Measurements from ENCODE around the gene CIB4.

The CIB4 gene

GRCh38 chr2:26585966-26586365, 55.2 kb downstream of the CIB4 start:
- no peak for TF ChIP-seq GATA2 (IDR thresholded peaks at IDR 0.05; ENCODE audit: low read depth, low read length)
- no peak for TF ChIP-seq GATA3 (IDR thresholded peaks at IDR 0.05; ENCODE audit: low read depth, low read length)

- TF ChIP-seq GATA2 (IDR thresholded peaks at IDR 0.05; ENCODE audit: low read depth, low read length), result no peak
- no peak for TF ChIP-seq GATA3 (IDR thresholded peaks at IDR 0.05; ENCODE audit: low read depth, low read length)
Observed at GRCh38 chr2:26585100-26585499, 56.1 kb downstream of the CIB4 start.

GRCh38 chr2:26584656-26585055, 56.5 kb downstream of the CIB4 start:
- no peak for TF ChIP-seq GATA3 (IDR thresholded peaks at IDR 0.05; ENCODE audit: low read depth, low read length)

- TF ChIP-seq GATA2 (IDR thresholded peaks at IDR 0.05; ENCODE audit: low read depth, low read length), result no peak
- no peak for TF ChIP-seq GATA3 (IDR thresholded peaks at IDR 0.05; ENCODE audit: low read depth, low read length)
Observed at GRCh38 chr2:26584191-26584590, 57.0 kb downstream of the CIB4 start.

GRCh38 chr2:26583381-26583911, 57.7 kb downstream of the CIB4 start:
- TF ChIP-seq GATA3 (IDR thresholded peaks at IDR 0.05; ENCODE audit: low read depth, low read length) (no peak), GATA2 (IDR thresholded peaks at IDR 0.05; ENCODE audit: low read depth, low read length) (no peak)

GRCh38 chr2:26582890-26583289, 58.3 kb downstream of the CIB4 start:
- no peak for TF ChIP-seq GATA3 (IDR thresholded peaks at IDR 0.05; ENCODE audit: low read depth, low read length)
- TF ChIP-seq GATA2 (IDR thresholded peaks at IDR 0.05; ENCODE audit: low read depth, low read length), result no peak

GRCh38 chr2:26581991-26582842, 58.9 kb downstream of the CIB4 start:
- TF ChIP-seq GATA2 (IDR thresholded peaks at IDR 0.05; ENCODE audit: low read depth, low read length), result no peak
- TF ChIP-seq GATA3 (IDR thresholded peaks at IDR 0.05; ENCODE audit: low read depth, low read length), result no peak

- no peak for TF ChIP-seq GATA3 (IDR thresholded peaks at IDR 0.05; ENCODE audit: low read depth, low read length)
- TF ChIP-seq GATA2 (IDR thresholded peaks at IDR 0.05; ENCODE audit: low read depth, low read length), result no peak
Observed at GRCh38 chr2:26581266-26581990, 59.7 kb downstream of the CIB4 start.

- no peak for TF ChIP-seq GATA2 (IDR thresholded peaks at IDR 0.05; ENCODE audit: low read depth, low read length)
- no peak for TF ChIP-seq GATA3 (IDR thresholded peaks at IDR 0.05; ENCODE audit: low read depth, low read length)
Observed at GRCh38 chr2:26580751-26581150, 60.4 kb downstream of the CIB4 start.

GRCh38 chr2:26580151-26580550, 61.0 kb downstream of the CIB4 start:
- TF ChIP-seq GATA2 (IDR thresholded peaks at IDR 0.05; ENCODE audit: low read depth, low read length), result no peak
- no peak for TF ChIP-seq GATA3 (IDR thresholded peaks at IDR 0.05; ENCODE audit: low read depth, low read length)

GRCh38 chr2:26579723-26580040, 61.5 kb downstream of the CIB4 start:
- no peak for TF ChIP-seq GATA3 (IDR thresholded peaks at IDR 0.05; ENCODE audit: low read depth, low read length)
- no peak for TF ChIP-seq GATA2 (IDR thresholded peaks at IDR 0.05; ENCODE audit: low read depth, low read length)

- no peak for TF ChIP-seq GATA3 (IDR thresholded peaks at IDR 0.05; ENCODE audit: low read depth, low read length)
- no peak for TF ChIP-seq GATA2 (IDR thresholded peaks at IDR 0.05; ENCODE audit: low read depth, low read length)
Observed at GRCh38 chr2:26579025-26579722, 62.0 kb downstream of the CIB4 start.

GRCh38 chr2:26578581-26578980, 62.6 kb downstream of the CIB4 start:
- no peak for TF ChIP-seq GATA2 (IDR thresholded peaks at IDR 0.05; ENCODE audit: low read depth, low read length)

- TF ChIP-seq GATA2 (IDR thresholded peaks at IDR 0.05; ENCODE audit: low read depth, low read length) (no peak), GATA3 (IDR thresholded peaks at IDR 0.05; ENCODE audit: low read depth, low read length) (no peak)
Observed at GRCh38 chr2:26578113-26578458, 63.1 kb downstream of the CIB4 start.
